OCI-LY1 (cell line): ENCODE data around the gene LNX1.

Source experiments
- EZH2 ChIP-seq: fragments of 200-600 bp; sonication (generic), shearing (Covaris generic); IDR thresholded peaks from 2 replicates; pipeline ENCODE4 v1.8.0; 2017; ENCODE audit warnings: borderline replicate concordance, mixed run types, mild to moderate bottlenecking, antibody characterized with exemption, low read length, moderate library complexity, mixed read lengths
- TF ChIP-seq, protein P1 (sequence below): fragments of 200-600 bp; sonication (generic), shearing (Covaris generic); IDR thresholded peaks from 2 replicates; pipeline ENCODE4 v1.5.1; 2017; ENCODE audit warnings: mild to moderate bottlenecking, antibody characterized with exemption, low read length, moderate library complexity, mixed read lengths

DNA sequence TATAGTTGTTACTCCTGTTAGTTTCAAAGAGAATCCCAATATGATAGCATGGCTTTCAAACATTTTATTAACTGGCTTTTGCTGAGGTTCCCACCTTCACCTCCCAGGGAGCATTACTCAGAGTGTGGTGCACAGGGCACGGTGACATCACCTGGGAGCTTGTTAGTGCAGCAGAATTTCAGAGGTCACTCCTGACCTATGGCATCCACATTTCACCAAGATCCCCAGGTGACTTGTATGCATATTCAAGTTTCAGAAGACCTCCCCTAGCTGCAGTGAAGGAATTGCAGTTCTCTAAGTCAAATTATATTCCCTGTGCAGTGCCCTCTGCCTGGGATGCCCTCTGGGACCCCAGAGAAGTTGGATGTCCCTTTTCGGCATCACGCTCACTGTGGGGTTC lies 29.7 kb upstream of the LNX1 start:
- TF ChIP-seq, protein P1, sequence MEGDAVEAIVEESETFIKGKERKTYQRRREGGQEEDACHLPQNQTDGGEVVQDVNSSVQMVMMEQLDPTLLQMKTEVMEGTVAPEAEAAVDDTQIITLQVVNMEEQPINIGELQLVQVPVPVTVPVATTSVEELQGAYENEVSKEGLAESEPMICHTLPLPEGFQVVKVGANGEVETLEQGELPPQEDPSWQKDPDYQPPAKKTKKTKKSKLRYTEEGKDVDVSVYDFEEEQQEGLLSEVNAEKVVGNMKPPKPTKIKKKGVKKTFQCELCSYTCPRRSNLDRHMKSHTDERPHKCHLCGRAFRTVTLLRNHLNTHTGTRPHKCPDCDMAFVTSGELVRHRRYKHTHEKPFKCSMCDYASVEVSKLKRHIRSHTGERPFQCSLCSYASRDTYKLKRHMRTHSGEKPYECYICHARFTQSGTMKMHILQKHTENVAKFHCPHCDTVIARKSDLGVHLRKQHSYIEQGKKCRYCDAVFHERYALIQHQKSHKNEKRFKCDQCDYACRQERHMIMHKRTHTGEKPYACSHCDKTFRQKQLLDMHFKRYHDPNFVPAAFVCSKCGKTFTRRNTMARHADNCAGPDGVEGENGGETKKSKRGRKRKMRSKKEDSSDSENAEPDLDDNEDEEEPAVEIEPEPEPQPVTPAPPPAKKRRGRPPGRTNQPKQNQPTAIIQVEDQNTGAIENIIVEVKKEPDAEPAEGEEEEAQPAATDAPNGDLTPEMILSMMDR: no peak
- TF ChIP-seq EZH2: no peak
